Activated CD4-positive, alpha-beta T cell treated with anti-CD3 and anti-CD28 coated beads, Interleukin-10, Interleukin-2, amounts not matched to agents 100 ng/mL and 50 ng/mL, durations not matched to agents 16 hours and 8 hours (primary cell): ENCODE results near the gene RPA3.
A peak's percentile ranks its signal among the peaks of the same experiment; 100 is the strongest.

Source experiments
- DNase-seq: peaks from one replicate; pipeline ENCODE4 v3.0.0-alpha.2; 2020

Gene RPA3

GRCh38 chr7:7718492-7718891, at the start of gene RPA3:
RPA3 (minus strand) TSS chr7:7718607; CDS start chr7:7640418, 78,189 bp downstream.
- DNase-seq = no peak

DNA sequence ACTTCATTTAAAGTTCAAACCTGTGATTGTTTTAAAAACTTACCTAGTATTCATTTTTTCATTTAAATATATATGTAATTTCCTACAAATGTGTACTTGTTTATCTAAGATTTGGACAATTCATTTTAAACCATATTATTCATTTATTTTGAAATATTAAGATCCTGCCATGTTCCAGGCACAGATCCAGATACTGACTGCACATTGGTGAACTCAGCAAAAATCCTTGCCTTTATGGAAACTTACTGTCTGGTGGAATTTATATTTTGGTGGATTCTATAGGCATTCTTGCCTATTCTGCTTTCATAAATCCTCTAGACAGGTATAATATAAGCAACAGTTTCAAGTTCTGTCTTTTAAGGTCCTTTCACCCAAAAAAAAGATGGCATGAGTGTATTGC, 48.3 kb upstream of the RPA3 start:
- DNase-seq = no peak

DNA sequence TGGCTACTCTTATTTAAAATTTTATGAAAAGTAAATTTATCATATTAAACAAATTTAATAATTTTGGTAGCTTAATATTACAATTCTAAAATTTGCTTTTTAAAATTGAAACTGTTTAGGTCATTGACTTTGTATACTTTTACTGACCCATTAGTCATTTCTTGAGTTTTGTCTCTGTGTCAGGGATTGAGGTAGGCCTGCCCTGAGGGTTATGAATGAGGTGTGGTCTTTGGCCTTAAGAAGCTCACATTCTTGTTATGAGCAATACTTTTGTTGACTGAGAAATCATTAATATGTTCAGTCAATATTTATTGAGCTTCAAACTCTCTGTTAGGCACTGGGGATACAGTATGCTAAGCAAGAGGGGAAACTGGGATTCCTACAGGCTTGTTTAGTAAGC, 47.0 kb upstream of the RPA3 start:
- peak; percentile 61 for DNase-seq

- DNase-seq = peak; percentile 22
These were observed 46.4 kb upstream of the RPA3 start for GRCh38 chr7:7764520-7765396.

DNA sequence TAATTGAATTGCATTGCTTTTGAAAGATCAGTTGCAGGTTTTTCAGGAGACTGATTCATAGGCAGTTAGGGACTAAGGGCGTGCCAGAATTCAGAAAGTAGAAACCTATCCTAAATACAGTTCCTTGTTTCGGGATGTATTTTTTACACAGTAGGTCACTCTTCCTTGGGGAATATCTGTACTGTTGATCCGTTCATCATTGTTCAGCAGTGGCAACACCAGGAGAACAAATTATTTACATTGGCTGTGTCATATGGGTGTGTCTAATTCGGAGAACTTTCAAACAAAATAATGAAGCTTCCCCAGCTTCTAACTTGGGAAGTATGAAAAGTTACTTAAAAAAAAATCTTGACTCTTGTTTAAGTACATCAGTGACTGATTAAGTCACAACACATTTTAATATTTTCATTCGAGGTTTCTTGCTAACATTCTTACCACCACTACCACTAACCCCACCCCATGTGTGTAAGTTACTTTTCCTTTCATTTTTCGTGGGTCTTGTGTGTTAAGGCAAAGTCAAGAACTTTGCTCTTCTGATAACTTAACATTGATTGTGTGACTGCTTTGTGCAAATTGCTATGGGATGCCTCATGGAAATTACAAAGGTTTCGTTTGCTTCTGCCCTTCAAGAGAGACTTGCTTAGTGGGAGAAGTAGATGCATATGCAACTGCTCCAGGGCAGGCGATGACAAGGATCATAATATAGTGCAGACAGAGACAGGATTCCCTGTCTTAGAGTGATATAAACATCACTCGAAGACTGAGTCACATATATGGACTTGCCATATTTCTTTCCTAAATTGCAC, 43.8 kb upstream of the RPA3 start:
- peak; percentile 57 for DNase-seq

DNA sequence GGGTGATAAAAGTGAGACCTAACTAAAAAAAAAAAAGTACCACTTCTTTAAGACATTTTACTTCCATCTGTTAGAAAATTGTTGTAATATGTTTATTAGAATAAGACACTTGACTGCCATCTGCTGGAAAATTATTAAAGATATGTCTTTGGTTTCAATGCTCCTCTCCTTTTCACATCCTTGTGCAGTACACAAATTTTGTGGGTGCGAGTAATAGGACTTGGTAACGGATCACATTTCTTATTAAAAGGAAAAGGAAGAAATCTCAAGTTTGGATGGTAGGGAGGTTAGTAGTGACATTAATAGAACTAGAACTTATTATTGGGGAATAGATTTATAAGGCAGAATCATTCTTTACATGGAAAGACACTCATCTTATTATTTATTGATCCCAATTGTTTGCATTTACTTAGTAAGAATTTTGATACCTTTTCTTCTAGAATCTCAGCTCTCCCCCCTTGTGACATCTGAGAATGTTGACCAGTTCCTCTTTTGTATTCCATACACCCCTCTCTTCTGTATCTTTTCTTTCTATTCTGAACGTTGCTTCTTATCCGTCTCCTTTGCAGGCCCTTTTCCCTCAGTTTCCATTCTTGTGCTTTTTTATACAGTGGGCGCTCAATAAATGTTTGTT, 43.0 kb upstream of the RPA3 start:
- peak; percentile 50 for DNase-seq

- DNase-seq = no peak
These were observed 39.2 kb upstream of the RPA3 start for GRCh38 chr7:7757576-7757975.

- no peak for DNase-seq
These were observed 38.2 kb upstream of the RPA3 start for GRCh38 chr7:7756577-7756976.

DNA sequence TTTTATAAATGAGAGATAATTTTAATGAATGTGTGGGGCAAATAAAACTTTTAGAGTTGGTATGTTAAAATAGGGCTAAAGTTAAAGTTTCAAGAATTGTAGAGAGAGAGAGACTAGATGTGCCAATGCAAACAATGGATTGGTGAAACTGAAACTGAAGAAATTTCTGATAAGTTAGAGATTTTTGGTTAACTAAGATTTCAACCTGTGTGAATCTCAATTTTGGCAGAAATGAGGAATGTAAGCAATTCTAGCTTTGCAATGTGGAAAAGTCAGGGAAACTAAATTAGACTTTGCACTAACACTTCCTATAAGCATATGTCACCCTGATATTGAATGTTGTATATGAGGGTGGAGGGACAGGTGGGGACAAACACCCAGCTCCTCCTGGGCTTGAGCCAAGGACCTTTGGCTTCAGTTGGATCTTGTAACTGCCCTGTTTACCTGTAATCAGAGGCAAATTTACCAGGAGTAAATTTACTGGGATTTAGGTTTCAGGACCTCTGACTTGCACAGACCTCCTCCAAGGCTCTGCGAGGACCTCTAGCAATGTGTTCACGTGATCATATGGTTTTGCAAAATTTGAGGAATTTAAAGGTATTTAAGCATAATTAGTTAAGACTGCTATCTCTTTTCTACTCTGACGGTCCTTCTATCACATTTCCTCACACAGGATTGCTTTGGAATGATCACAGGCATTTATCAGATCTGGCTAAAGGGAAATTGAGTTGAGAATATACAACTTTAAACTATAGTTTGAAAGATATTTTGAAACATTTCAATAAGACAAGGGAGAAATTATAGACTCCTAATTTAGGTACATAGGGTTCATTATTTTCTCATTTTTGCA, 33.1 kb upstream of the RPA3 start:
- no peak for DNase-seq

GRCh38 chr7:7750571-7751242, 32.3 kb upstream of the RPA3 start:
- DNase-seq = no peak

DNA sequence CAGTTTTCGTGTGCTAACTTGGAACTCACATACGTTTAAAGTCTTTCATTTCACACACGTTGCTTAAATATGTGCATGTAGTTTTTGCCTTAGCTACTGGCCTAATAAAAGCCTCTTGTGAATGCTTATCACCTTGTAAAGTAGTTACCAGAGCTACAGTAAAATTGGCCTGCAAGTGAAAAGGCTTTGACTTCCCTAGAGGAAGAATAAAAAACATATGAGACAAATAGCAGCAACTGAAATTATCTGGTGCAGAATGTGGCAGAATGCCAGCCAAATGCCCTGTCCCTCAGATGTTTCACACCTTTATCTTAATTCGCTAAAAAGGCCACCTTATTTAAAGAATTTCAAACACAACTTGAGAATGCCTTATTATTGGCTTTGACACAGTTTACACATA, 28.1 kb upstream of the RPA3 start:
- no peak for DNase-seq

DNA sequence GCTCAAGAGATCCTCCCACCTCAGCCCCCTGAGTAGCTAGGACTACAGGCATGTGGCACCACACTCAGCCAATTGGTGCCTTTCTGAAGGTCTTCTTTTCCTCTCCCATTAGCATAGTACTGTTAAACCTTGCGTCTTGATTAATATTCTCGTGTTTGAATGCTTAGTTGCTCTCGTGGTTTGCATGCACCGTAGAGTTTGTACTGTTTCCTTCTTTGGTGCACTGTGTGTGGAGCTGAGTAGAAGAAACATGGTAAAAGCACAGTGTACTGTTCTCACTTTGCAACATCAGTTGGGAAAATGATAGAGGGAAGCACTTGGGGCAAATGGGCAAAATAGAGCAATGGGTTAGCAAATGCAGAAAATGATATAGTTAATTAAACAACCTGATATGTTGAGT, 27.6 kb upstream of the RPA3 start:
- DNase-seq = no peak

- DNase-seq = no peak
These were observed 26.9 kb upstream of the RPA3 start for GRCh38 chr7:7745258-7745657.

DNA sequence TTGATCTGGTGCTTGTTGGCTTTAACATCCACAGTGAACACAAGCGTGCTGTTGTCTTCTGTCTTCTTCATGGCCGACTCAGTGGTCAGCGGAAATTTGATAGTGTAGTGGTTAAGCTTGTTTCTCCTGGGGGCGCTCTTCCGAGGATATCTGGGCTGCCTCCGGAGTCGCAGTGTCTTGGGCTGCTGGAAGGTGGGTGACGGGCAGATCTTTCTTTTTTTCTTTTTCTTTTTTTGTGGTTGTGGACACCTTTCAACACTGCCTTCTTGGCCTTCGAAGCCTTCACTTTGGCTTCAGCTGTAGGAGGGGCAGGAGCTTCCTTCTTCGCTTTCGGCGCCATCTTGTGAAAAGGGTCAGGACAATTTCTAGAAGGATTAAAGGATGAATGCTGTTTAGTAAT, 23.8 kb upstream of the RPA3 start:
- no peak for DNase-seq

GRCh38 chr7:7740037-7740355, 21.6 kb upstream of the RPA3 start:
- DNase-seq = no peak

DNA sequence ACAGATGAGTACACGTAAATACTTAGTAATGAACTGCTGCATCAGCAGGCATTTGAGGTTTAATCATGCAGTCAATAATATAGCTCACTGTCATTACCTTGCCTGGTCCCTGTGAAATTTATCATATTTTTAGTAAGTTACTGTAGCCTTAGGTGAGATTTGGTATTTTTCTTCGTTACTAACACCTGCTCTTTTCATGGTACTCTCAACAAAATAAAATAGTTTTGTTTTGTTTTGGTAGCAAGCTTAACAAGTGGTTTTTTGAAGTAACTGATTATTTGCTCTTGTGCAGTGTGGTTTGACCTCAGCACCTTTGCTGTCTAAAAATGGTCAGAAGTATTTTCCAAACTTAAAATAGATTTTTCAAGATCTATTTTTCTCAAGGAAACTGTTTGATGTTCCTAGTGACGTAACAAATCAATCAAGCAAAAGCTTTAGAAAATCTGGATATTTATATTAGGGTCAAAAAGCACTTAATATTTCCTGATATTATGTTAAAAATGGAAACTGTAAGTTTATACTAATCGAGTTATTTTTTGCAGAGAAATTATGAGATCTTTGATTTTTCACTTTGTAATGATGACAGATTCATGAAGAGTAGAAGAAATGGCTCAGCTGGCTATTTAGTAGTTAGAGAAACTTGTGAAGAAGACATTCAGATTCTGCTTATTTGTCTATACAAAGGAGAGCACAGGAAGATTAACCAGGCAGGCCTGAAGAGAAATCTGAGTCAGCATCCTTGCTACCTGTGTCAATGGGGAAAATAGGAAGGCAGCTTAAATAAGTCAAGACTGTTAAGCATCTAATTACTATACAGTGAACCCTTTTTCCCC, 21.0 kb upstream of the RPA3 start:
- no peak for DNase-seq

- no peak for DNase-seq
These were observed 20.2 kb upstream of the RPA3 start for GRCh38 chr7:7738622-7739021.

DNA sequence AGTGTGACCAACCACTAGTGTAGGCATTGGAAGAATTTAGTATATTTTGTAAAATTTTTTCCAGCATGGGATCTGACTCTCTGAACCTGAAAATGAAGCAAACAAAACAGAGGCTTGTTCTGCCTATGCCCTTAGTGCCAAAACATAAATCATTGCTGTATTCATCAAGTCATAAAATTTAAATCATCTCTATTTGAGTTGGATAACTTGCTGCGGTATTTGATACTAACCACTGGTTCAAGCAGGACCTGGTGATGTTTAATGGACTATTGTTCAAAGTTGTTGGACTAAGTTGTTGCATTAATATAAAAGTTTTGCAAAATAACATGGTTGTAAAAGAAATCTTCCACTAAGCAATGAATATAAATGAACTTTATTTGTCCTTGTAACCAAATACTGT, 19.8 kb upstream of the RPA3 start:
- no peak for DNase-seq

DNA sequence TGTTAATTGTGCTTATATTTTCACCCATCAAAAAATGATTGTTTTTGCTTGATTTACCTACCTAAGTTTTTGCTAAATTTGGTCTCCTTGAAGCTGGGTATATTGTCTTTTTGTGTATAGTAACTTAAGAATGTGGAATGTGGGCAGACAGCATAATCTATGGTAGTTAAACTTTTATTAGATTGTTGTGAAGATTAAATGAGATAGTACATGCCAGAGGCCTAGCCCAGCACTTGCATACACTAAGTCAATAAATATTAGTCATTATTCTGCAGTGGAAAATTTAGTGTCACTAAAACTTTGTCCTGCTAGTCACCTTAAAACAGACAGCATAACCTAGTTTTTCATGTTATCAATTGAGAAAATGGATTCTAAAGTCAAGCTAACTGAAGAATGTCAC, 19.3 kb upstream of the RPA3 start:
- no peak for DNase-seq

- no peak for DNase-seq
These were observed 18.3 kb upstream of the RPA3 start for GRCh38 chr7:7736671-7737070.

- DNase-seq = no peak
These were observed 14.3 kb upstream of the RPA3 start for GRCh38 chr7:7732621-7733281.
